SKM-1 treated with dmso at 0.1 percent for 144 hours (cell line): Measurements from ENCODE around the gene UGT2B11.
"Not testable (repeated sequence)": the region's sequence is repeated elsewhere in the genome, so short reads cannot be mapped to it uniquely, and the experiment has no call there.

Experiments
- DNase-seq: peaks from one replicate; lab custom pipeline; 2025; ENCODE audit not compliant: unreplicated experiment; lab: John Stamatoyannopoulos, UW

Gene UGT2B11

GRCh38 chr4:69170233-69171134, 44.1 kb downstream of the UGT2B11 start:
- peak; percentile 22 for DNase-seq

DNA sequence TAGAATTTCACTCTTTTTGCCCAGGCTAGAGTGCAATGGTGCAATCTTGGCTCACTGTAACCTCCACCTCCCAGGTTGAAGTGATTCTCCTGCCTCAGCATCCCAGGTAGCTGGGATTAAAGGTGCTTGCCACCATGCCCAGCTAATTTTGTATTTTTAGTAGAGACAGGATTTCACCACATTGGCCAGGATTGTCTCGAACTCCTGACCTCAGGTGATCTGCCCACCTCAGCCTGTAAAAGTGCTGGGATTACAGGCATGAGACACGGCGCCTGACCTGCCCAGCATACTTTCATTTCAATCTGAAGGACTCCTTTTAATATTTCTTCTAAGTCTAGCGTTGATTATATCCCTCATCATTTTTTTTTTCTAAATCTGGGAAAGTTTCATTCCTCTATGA, 45.4 kb downstream of the UGT2B11 start:
- DNase-seq = not testable (repeated sequence)

DNA sequence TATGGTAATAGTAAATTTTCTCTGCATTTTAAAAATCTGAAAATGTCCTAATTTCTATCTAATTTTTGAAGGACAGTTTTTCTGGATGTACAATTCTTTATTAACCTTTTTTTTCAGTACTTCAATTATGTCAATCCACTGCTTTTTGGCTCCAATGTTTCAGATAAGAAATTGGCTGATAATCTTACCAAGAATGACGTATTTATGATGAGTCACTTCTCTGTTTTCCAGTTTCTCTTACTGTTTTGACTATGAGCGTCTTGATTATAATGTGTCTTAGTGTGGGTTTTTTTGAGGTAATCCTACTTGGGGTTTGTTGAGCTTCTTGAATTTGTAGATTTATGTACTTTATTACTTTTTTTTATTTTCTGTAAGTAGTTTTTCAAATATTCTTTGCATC, 47.2 kb downstream of the UGT2B11 start:
- no peak for DNase-seq

GRCh38 chr4:69166376-69166775, 48.2 kb downstream of the UGT2B11 start:
- DNase-seq = not testable (repeated sequence)

DNA sequence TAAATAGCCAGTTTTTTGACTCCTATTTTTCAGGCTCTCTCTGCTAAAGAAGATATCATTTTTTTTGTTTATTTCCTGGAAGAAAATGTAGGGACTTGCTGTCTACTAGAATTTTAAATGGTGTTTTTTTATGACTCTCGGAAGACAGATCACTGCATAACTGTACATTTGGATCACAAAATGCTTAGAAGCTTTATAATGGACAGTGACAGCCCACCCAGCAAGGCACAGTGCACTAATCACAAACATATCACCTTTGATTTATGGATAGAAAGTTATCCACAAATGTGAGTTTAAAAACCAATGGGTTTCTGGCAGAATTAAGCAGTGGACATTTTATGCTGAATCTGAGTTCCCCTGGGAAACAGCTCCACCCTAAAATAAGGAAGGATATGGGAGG, 48.8 kb downstream of the UGT2B11 start:
- DNase-seq = not testable (repeated sequence)

DNA sequence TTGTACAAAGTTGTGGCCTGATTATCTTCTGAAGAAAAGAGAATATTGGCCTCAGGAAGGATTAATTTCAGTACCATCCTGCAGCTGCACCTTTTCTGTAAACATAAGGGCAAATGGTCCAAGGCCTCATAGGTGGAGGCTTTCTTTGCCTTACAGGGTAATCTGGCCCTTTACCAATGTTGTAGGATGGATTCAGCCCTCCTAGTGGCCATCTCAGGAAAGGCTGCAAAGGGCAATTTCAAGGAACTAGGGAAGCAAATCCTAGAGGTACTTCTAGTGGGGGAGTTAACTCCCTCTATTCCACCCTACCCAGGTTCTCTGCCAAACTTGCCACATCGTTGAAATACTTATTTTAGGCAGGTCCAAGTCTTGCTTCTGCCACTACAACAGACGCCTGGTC, 57.6 kb downstream of the UGT2B11 start:
- DNase-seq = no peak

DNA sequence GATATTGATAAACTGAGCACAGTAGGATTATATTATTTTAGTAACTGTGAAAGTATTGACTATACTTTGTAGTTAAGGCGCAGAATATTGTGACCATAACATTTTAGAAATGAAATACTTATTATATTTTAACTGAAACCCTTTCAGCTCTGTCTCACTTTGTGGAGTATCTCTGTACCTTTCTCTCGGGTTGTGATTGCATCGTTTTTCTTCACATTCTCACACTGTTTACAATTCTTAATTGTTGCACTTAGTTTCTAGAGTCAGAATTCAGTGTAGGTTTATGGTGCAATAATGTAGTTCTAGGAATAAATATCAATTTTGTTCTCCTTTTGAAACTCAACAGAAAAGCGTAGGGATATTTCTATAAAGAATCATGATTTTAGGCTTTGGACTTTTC, 60.5 kb downstream of the UGT2B11 start:
- DNase-seq = no peak
